HL-60/S4 treated with retinoic acid at 250 ng/mL for 4 days and 3 days (cell line): ENCODE results near the gene PALS2.

ENCODE experiments used
- in situ Hi-C: fragments of 300-500 bp; cut with MboI; formaldehyde crosslinking; loops from 2 replicates; pipeline ENCODE4 v1.7.0; 2022; ENCODE audit warnings: low sequenced_read_pairs

The PALS2 gene

GRCh38 chr7:24587853-24588252 is 14.6 kb downstream of the PALS2 start:
- in situ Hi-C loops, result no loop called here

- in situ Hi-C loops, result no loop called here
These were observed 17.9 kb downstream of the PALS2 start for GRCh38 chr7:24591152-24591551.

- in situ Hi-C loops, result no loop called here
These were observed 22.6 kb downstream of the PALS2 start for GRCh38 chr7:24595671-24596418.

- in situ Hi-C loops, result no loop called here
These were observed 23.8 kb downstream of the PALS2 start for GRCh38 chr7:24597014-24597413.

GRCh38 chr7:24601600-24601999 is 28.3 kb downstream of the PALS2 start:
- in situ Hi-C loops, result no loop called here

- in situ Hi-C loops, result no loop called here
These were observed 29.7 kb downstream of the PALS2 start for GRCh38 chr7:24602860-24603456.

GRCh38 chr7:24604630-24605029 is 31.4 kb downstream of the PALS2 start:
- in situ Hi-C loops, result no loop called here

- in situ Hi-C loops, result no loop called here
These were observed 35.3 kb downstream of the PALS2 start for GRCh38 chr7:24608504-24608903.

GRCh38 chr7:24609059-24609458 is 35.8 kb downstream of the PALS2 start:
- in situ Hi-C loops, result no loop called here

GRCh38 chr7:24609570-24609969 is 36.3 kb downstream of the PALS2 start:
- in situ Hi-C loops, result no loop called here

GRCh38 chr7:24611130-24611529 is 37.9 kb downstream of the PALS2 start:
- in situ Hi-C loops, result no loop called here

- in situ Hi-C loops, result no loop called here
These were observed 44.8 kb downstream of the PALS2 start for GRCh38 chr7:24617957-24618616.

GRCh38 chr7:24619978-24620377 is 46.7 kb downstream of the PALS2 start:
- in situ Hi-C loops, result no loop called here

GRCh38 chr7:24622646-24623182 is 49.5 kb downstream of the PALS2 start:
- in situ Hi-C loops, result no loop called here
